Measurements from ENCODE around the gene PRR18.

GRCh38 chr6:166278579-166279392, 29.4 kb downstream of the PRR18 start:
- TF ChIP-seq, protein P1, sequence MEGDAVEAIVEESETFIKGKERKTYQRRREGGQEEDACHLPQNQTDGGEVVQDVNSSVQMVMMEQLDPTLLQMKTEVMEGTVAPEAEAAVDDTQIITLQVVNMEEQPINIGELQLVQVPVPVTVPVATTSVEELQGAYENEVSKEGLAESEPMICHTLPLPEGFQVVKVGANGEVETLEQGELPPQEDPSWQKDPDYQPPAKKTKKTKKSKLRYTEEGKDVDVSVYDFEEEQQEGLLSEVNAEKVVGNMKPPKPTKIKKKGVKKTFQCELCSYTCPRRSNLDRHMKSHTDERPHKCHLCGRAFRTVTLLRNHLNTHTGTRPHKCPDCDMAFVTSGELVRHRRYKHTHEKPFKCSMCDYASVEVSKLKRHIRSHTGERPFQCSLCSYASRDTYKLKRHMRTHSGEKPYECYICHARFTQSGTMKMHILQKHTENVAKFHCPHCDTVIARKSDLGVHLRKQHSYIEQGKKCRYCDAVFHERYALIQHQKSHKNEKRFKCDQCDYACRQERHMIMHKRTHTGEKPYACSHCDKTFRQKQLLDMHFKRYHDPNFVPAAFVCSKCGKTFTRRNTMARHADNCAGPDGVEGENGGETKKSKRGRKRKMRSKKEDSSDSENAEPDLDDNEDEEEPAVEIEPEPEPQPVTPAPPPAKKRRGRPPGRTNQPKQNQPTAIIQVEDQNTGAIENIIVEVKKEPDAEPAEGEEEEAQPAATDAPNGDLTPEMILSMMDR (IDR thresholded peaks at IDR 0.05 in 8 of 11, conservative IDR thresholded peaks at IDR 0.05 in 3 of 11) = no peak
- TF ChIP-seq POLR2A (IDR thresholded peaks at IDR 0.05) = no peak
- no peak for TF ChIP-seq POLR2AphosphoS5 (IDR thresholded peaks at IDR 0.05)

All from spleen (tissue), 7 donors.